HG02852 (cell line): ENCODE measurements around the gene SPRTN.

ENCODE experiments used
- ATAC-seq: cut with Tn5 transposase; IDR thresholded peaks from one replicate; pipeline ENCODE4 v1.9.1; 2021; ENCODE audit warnings: mild to moderate bottlenecking, moderate library complexity; ENCODE audit not compliant: unreplicated experiment

SPRTN gene

DNA sequence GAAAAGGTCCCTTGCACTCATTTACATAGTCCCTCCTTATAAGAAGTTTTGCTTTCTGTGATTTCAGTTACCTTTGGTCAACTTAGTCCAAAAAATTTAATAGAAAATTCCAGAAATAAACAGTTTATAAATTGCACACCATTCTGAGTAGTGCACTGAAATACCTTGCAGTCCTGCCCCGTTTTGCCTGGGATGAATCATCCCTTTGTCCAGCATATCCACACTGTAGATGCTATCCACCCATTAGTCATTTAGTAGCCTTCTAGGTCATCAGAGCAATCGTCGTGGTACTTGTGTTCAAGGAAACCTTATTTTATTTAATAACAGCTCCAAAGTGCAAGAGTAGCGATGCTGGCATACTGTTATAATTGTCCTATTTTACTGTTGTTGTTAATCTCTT, 38.0 kb downstream of the SPRTN start:
- no peak for ATAC-seq

DNA sequence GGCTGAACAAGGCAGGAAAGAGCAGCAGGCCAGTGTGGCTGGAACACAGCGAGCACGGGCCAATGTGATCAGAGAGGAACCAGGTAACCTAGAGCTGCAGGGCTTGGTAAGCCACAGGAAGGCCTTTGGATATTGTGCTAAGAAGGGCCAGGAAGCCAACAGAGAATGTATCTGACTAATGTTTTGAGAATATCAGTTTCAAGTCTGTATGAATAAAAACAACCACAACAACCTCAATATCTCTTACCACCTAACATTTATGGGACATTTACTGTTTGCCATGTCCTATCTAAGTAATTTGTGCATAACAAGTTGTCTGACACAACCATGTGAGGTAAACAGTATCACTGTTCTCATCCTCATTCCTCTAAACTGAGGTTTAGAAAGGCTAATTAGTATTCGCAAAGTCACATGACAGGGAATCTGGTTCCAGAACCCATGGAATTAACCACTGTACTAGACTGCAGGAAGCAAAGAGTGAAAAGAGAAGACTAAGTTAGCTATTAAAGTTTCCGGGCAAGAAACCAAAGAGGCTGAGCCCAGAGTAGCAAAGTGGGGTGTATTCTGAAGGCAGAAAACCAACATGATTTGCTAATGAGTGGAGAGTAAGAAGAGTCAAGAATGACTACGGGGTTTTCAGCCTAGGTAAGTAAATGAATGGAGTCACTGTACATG, 38.9 kb downstream of the SPRTN start:
- ATAC-seq = peak; percentile 64

DNA sequence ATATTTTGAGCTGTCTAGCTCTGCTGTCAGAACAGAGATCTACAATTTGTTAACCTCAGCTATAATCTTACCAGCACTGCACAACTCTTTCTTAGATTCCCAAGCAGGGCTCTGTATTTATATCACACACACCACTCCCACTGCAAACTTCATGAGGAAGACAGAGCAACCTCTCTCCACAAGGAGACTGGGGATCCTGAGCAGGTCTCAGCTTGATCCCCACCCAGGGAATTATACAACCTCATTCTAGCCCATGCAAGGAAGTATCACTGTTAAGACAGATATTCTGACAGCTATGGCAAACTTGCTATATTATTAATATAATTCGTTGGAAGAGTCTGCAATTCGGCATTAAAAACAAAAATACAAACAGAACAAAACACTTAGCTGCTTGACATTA, 43.6 kb downstream of the SPRTN start:
- no peak for ATAC-seq

DNA sequence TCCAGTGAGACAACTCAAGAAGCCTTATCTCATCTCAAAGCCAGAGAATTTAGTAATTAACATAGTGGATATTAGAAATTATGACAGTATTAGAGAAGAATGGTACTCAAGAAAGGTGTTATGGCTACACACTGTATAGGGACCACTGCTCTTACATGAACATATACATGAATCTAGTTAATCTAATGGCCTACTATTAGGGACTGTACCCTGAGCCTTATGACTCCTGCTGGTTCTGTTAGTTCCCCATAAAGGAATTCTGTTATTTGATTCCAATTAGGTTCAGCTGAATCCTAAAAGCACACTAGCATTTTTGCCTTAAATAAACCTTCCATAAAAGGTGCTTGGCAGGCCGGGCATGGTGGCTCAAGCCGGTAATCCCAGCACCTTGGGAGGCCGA, 44.3 kb downstream of the SPRTN start:
- ATAC-seq = no peak

DNA sequence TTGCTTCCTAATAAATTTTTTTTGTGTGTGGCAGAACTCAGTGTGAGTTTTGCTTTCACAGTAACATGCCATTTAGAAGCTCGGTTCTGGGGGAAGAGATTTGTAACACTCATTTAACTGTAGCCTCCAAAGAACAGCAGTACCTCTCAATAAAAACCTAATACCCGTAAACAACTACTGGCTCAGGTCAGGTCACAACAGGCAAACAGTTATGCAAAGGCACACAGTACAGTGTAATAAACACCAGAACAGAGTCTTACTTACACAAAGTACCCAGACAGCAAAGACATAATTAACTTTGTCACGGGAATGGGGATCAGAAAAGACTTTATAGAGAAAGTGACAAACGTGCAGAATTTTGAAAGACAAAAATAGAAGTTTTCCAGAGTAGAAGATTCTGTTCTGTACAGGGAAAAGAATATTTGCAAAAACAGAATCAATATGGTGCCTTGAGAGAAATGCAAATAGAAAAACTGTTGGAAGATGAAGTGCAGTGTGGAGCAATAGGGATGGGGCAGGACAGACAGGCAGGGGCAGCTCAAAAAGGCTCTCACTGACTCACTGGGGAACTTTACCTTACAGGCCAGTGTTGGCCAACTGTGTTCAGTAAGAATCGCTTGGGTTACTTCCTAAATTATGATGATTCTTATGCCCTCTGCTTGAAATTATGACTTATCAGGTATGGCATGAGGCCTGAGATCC, 45.2 kb downstream of the SPRTN start:
- no peak for ATAC-seq

DNA sequence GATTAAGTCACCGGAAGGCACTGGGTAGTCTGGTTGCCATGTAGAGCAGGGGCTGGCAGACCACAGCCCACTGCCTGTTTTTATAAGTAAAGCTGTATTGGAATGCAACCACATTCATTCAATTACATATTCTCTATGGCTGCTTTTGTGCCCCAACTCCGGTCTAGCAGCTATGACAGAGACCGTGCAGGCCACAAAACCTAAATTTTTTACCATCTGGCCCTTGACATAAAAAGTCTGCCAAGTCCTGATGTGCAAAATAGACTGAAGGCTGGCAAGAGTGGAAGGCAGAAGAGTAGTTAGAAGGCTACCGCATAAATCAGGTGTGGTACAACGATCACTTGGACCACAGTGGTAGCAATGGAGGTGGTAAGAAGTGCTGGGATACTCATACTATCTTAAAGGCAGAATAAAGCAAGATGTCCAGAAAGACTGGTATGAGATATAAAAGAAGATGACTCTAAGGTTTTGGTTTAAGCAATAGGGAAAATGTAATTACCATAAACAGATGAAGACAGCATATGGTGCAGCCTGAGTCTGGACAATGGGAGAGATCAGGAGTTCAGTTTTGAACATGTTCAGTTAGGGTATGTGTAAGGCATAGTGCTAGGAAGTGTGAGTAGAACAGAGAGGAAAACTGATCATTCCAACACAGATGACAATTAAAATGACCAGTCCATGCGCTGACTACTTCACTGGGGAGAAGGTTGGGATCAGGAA, 46.8 kb downstream of the SPRTN start:
- no peak for ATAC-seq

DNA sequence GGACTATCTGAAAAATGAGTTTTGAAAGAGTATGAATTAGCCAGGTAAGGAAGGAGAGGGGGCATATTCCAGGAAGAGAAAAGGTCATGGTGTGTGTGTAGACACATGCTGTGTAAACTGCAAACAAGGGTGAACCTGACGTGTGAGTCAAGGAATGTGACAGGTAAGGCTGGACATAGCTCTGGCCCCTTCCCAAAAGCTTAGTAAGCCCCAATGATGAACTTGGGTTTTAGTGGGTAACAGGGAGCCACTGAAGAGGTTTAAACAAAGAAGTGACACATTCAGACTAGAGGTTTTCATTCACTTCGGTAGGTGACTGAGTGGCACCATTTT, 47.3 kb downstream of the SPRTN start:
- ATAC-seq = no peak

DNA sequence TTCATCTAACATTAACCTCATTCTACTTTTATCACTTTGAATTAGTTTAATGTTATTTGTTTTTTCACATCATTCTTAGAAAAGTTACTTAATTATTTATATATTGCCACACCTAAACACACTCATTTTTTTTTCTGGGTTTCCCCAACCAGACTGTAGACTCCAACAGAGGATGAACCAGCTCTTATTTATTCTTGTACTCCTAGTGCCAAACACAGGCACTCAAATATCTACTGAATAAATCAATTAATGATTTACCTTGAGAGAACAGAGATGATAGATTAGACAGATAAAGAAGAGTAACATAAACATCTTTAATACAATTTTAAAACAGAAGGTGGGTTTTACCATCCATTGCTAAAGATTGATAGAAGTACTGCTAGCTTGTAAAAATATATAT, 48.4 kb downstream of the SPRTN start:
- ATAC-seq = no peak

DNA sequence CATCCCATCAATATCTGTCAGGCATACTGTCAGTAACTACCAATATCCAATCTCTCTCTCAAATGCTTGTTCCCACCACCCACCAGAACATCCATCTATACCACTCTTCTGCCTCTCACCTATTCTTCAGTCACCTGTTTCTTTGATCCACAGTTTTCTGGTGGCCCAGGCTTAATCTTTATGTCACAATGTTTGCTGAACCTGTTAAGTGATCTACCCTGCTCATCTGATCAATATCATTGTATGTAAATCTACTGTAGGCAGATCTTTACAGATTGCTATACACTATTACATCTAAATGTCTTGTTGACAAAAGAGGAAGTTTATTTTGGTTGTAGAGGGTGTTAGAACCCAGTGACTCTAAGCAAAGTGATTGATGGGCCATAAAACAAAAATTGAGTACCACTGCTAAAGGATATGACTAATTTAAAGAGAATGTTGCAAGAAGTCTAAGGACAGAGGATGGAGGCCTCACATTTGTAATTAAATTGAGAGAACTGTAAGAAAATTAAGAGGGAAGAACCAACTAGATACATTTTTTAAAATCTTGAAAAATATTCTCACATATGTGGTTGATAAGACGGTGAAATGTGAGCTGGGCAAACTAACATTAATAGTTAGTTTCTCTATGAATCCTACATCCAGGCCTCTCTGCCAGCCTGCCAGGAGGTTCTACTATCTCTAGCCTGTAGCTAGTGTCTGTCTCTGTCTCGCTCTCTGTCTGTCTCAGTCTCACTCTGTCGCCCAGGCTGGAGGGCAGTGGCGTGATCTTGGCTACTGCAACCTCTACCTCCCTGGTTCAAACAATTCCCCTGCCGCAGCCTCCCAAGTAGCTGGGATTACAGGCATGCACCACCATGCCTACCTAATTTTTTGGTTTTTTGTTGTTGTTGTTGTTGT, 49.9 kb downstream of the SPRTN start:
- ATAC-seq = no peak

DNA sequence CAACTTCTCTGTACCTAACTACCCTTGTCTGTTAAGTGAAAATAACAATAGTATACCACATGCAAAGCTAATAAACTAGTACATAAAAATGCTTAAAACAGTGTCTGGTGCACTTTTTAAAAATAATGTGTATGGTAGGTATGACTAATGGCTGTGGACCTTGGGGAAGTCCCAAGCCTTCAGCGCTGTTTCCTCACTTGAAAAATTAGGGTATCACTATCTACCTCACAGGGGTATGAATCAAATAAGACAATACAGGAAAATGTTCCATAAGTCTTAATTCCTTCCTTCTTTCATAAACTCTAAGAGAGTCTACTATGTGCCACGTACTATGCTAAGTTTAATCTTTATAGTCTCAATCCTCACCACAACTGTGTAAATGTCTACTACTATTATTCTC, 52.0 kb downstream of the SPRTN start:
- no peak for ATAC-seq

DNA sequence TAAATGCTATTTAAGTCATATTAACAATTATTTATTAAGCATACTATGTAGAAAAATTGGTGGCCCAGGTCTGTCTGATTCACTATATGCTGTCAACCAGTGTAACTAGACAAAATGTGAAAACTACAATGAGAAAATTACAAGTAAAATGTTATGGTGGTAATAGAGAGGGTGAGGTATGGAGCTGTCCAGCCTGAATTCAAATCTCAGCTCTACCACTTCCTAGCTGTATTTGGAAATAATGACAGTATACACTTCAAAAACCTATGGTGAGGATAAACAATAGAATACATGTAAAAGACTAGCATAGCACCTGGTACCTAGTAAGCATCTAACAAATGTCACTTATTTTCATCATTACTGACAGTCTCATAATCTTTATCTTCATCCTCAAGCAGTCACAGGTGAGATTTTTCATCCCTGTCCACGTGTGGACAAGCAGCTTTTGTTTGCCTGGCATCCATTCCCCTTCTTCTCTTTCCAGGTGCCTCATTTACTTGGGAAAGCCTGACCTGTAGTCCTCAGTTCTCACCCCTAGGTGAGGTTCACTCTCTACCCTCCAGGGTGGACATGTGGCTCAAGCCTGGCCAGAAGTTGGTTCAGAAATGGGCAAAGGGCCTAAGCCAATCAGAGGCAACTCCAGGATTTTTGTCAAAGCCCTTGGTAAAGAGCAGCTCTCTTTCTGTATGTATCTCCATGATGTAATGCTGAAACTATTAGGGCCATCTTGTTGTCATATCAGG, 54.5 kb downstream of the SPRTN start:
- no peak for ATAC-seq

DNA sequence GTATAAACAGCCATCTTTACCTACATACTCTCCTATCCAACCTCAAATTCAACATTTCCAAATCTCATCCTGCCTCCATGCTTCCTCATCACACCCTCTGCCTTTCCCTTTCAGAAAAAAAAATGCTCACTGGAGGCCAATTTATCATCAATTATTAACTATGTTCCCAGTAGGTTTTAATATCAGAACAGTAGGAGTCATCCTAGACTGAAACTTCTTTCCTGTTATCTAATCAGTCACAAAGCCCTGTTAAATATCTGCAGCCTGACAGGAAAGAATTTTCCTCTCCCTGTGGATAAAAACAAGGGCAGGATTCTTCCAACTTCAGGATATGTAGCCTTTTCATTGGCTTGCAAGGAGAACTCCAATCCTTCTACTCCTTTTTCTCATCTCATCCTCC, 55.6 kb downstream of the SPRTN start:
- ATAC-seq = no peak

DNA sequence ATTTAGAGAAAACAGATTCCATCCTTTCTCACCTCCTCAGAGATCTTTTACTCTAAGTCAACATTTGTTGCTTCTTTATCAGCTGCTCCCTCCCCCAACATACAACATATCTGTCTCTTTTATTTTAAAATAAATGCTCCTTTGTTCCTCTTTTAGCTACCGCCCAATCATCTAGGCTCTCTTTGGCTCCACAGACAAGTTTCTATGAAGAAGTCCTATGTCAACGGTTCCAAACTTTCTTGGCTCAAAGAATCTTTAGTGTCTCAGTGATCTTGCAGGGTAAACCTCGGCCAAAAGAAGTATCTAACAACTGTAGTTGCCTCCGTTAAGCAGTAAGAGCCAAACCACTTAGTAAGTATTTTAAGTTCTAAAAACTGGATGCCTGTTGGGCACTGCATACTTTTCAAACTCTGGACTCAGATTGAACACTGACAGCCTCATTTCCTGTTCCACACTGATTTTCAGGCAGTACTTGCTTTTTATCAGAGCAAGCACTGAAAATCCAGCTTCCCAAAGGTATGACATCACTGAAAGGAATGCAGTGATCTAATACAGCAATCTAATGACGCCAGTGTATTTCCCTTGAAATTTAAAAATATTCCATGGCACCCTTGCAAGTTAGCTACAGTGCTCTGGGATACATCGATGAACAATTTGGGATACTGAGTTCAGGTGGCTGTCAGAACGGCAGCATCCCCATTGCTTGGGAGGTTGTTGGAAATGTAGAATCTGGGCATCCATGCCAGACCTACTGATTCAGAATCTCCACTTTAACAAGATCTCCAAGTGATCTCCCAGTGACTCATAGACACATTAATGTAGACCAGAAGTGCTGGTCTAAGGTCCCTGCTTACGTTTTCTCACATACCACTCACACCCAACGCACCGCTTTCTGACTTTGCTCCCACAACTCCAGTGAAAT, 57.2 kb downstream of the SPRTN start:
- ATAC-seq = no peak

DNA sequence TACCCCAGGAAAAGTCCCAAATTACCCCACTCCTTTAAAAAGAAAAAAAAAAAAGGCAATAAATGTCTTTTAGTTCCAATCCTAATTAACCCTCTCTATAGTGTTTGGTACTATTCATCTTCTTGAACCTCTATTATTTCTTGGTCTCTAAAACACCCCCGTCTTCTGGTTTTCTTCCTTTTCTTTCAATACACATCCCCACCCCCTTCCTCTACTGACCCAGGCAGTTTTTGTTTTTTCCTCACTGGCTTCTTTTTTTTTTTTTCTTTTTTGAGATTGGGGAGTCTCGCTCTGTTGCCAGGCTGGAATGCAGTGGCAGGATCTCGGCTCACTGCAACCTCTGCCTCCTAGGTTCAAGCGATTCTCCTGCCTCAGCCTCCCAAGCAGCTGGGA, 57.9 kb downstream of the SPRTN start:
- no peak for ATAC-seq

DNA sequence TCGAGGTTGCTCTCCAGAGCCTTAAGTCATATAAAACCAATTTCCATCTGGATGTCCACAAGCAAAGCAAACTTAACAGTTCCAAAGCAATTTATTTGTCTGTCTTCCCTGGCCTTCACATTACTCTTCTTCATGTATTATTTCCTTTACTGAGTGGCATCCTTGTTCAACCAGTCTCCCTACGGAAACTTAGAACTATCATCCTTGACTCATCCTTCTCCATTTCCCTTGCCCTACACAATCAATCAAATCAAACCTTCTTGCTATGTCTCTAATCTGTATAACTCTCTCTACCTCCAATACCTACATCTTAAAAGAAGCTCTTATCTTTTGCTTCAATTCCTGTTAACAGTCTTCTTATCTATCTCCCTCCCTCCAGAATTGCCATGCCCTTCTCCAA, 58.5 kb downstream of the SPRTN start:
- ATAC-seq = no peak

DNA sequence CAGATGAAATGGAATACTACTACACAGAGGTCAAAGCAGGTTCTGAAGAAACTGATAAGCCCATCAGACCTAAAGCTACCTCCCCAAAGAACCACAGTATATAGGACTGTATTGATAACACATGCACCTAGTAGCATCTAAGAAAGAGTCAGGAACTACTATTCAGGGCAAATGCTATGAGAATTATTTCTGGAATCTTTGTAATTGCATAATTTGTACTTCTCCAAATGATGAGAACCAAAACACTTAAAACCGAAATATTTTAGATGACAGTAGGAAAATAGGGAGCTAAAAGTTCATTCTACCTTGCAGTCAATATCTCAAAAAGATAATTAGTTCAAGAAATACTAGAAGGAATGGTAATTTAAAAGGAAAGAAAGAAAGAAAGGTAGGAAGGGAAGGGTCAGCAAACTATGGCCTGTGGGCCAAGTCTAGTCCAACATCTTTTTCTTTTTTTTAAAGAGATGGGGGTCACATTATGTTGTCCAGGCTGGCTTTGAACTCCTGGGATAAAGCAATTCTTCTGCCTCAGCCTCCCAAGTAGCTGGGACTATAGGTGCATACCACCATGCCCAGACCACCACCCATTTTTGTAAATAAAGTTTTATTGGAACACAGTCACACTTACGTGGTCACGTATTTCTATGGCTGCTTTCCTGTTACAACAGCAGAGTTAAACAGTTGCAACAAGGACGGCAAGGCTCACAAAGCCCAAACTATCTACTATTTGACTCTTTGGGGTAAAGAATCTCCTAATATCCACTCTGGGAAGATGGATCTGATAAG, 60.0 kb downstream of the SPRTN start:
- ATAC-seq = no peak

DNA sequence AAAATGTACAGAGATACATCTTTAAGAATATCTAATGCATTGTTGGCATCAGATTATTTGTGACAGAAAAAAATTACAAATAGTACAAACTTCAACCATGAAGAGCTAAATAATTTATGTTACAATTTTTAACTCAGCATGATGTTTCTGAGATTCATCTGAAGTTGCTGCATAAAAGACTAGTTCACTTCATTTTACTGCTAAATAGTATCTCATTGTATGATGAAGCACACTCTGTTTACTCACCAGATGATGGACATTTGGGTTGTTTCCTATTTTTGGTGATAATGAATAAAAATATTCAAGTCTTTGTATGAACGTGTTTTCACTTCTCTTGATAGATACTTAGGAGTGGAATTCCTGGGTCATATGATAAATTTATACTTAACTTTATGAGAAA, 63.4 kb downstream of the SPRTN start:
- ATAC-seq = no peak

DNA sequence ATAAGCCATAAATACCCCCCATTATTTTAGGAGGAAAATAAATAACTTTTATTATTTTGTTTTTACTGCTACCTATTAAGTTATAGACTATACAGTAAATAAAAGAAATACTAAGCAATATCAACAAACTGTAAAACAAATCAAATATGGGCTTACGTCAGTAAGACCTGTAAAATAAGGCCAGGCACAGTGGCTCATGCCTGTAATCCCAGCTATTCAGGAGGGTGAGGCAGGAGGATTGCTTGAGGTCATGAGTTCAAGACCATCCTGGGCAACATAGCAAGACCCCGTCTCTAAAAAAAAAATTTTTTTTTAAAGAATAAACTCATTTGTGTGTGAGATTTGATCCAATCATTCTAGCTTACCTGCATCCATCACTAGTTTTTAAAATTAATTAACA, 66.2 kb downstream of the SPRTN start:
- no peak for ATAC-seq
